ENCODE measurements around the gene ZC3H10.

The ZC3H10 gene

DNA sequence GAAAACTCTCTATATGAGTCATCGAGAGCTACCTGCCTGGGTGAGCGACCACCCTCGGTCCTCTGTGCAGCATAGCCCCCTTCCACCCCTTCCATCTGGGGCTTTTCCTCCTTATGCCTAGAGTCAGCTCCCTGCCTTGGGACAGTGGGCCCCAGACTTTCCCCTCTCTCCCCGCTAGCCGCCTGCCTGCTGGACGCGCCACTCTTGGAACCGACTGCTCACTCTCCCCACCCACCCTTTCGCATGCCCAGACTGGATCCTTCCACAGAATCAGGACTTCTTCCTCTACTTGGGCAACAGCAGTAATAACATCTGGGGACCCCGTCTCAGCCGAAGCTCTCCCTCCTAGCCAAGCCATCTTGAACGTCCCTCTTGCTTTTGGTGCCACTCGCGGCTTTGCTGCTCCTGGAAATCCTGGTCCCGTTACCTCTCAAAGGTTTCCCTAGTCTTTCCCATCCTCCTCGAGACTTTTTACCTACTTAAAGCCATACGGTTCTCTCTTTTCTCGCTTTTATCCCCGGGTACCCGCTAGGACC lies 10.7 kb downstream of the ZC3H10 start:
- peak; percentile 23 for DNase-seq

DNA sequence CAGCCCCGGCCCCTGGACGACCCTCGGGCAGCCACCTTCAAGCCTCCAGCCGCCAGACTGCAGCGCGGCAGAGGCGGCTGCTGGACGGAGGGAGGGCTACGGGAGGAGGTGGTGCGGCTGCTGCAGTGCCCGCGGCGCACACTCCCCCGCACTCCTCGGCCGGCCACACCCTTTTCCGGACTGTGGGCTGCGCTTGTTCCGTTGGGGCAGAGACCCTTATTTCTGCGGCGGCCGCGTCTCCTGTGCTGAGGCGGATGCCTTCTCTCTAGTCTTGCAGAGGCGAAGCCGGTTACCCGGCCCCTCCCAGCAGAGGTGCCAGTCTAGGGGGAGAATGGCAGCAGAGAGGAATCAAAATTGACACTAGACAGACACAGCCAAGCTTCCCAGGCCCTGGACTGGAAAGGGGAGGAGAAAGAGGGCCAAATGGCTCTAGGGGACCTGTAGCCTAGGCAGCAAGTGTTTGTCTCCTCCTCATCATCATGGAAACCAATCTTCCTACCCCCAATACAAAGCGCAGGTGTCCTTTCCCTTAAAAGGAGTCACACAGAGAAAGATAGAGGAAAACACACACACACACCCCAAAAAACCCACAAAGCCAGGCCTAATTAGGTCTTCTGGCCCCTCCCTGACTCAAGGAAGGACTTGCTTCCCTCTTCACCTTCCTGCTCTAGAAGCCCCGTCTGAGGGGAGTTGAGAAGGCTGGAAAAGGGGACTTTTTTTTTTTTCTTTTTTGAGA lies 11.3 kb downstream of the ZC3H10 start:
- peak; percentile 65 for DNase-seq

DNA sequence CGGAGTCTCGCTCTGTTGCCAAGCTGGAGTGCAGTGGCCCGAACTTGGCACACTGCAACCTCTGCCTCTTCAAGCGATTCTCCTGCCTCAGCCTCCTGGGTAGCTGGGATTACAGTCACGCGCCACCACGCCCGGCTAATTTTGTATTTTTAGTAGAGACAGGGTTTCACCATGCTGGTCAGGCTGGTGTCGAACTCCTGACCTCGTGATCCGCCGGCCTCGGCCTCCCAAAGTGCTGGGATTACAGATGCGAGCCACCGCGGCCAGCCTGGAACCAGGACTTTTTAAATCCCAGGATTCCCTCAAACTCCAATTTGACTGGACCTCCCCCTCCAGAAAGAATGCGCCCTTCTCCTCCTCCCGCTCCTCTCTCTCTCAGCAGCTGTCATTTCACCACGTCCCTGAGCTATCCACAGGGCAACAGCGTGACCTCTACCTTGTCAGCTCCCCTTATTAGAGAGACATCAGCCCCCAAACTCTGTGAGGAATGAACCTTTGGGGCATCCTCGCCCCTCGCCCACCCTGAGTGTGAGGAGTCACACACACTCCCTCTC lies 12.0 kb downstream of the ZC3H10 start:
- no peak for DNase-seq

DNA sequence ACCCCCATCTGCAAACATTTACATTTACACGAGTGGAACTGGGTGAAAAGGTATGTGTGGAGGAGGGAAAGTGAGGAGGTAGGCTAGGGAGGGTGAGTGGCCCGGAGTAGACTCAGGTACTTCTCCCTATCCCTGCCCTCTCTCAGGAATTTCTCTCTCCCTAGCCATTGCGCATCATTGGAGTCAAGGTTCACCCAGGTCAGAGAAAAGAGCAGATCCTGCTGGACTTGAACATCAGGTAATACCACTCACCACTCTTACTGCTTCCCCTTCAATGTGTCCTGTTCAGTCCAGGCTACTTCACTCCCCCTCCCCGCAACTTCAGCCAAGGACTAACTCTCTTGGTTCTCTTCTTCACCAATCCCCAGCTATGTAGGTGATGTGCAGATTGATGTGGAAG lies 12.8 kb downstream of the ZC3H10 start:
- no peak for DNase-seq

DNA sequence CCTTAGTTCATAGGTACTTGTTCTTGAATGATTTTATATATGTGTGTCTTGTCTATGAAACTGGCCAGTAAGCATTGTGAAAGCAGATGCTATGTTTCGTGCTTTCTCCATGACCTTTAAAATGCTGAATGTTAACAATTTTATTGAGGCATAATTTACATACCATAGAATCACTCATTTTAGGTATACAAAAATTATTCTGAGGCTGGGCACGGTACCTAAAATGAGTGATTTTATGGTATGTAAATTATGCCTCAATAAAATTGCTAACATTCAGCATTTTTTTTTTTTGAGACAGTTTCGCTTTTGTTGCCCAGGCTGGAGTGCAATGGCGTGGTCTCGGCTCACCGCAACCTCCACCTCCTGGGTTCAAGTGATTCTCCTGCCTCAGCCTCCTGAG lies 16.8 kb downstream of the ZC3H10 start:
- DNase-seq: no peak

DNA sequence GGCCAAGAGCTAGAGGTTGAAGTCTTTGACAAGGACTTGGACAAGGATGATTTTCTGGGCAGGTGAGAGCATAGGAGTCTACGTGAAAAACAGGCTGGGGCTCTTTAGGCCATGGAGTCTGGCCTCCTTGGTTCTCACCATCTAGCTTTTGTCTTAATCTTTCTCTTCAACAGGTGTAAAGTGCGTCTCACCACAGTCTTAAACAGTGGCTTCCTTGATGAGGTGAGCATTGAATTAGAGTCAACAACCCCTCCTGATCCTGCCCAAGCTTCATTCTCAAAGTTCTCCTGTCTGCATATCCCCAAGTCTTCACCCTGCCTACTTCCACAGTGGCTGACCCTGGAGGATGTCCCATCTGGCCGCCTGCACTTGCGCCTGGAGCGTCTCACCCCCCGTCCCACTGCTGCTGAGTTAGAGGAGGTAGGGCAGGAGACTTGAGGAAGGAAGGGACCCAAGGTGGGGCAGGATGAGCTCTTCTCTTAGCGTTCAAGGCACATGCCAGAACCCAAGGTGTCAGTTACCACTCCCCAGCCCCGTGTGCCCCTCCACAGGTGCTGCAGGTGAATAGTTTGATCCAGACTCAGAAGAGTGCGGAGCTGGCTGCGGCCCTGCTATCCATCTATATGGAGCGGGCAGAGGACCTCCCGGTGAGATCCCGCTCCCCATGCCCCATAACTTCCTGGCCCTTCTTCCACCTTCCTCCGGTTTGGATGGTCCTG lies 19.9 kb downstream of the ZC3H10 start:
- DNase-seq: no peak

DNA sequence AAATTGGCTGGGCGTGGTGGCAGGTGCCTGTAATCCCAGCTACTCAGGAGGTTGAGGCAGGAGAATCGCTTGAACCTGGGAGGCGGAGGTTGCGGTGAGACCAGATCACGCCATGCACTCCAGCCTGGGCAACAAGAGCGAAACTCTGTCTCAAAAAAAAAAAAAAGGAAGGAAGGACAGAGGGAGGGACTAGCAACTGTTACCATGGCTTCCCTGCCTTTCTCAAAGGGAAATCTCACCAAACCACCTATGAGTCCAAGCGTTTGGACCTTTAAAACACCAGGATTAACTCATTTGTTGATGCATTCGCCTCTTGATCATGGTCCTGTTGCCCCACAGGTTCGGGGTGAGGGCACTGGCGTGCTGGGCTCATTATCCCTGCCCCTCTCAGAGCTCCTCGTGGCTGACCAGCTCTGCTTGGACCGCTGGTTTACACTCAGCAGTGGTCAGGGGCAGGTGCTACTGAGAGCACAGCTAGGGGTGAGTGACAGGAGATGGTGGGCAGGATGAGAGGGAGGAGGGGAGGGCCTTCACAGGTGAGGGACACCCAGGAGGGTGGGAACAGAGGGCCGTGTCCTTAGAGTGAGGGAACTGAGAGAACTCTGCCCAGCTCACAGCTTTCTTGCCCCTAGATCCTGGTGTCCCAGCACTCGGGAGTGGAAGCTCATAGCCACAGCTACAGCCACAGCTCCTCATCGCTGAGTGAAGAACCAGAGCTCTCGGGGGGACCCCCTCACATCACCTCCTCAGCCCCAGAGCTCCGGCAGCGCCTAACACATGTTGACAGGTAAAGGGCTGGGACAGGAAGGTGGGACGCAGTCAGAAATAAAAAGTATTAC lies 24.1 kb downstream of the ZC3H10 start:
- DNase-seq: no peak

DNA sequence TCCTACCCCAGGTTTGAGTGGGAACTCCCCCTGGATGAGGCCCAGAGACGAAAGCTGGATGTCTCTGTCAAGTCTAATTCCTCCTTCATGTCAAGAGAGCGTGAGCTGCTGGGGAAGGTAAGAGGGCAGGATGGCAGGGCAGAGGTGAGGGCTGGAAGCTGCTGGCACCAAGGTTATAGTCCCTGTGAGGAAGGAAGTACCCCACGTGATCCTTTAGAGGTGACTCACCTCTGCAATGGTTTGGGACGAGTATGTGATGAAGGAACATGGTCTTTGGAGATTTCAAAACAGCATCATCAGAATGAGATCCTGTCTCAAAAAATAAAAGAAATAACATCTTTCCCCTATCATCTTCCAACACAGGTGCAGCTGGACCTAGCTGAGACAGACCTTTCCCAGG lies 25.2 kb downstream of the ZC3H10 start:
- no peak for DNase-seq

DNA sequence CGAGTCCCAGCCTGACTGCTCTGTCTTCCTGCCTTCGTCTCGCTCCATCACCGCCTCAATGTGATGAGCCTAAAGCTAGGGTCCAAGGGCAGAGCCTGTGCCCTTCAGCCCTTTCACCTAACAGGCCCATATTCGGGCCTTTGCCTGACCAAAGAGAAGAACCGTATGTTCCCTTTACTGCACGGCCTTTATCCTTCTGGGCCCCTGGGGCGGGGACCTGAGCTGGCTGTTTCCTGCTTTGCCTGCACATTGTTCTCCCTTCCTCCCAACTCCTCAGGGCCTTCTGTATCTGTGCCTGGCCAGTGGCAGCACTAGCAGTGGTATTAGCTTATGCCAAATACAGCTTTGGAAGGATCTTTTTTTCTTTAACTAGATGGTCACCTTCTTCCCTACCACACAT lies 25.8 kb downstream of the ZC3H10 start:
- DNase-seq: no peak

DNA sequence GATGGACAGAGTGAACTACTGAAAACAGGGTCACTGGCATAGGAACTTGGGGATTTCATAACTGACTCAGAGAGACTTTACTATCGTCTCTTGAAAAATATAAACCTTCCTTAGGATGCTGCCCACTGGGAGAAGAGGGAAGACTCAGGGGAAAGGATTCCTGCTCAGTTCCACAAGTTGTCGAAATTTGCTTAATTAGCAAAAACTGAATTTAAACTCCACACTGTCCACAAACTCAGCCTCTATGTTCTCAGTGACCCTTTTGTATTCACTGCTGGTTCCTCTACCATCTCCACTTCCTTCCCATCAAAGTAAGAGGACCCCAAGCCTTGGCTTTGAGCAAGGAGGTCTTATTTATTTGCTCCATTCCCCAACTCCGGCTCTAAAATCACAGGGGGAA lies 27.2 kb downstream of the ZC3H10 start:
- no peak for DNase-seq

DNA sequence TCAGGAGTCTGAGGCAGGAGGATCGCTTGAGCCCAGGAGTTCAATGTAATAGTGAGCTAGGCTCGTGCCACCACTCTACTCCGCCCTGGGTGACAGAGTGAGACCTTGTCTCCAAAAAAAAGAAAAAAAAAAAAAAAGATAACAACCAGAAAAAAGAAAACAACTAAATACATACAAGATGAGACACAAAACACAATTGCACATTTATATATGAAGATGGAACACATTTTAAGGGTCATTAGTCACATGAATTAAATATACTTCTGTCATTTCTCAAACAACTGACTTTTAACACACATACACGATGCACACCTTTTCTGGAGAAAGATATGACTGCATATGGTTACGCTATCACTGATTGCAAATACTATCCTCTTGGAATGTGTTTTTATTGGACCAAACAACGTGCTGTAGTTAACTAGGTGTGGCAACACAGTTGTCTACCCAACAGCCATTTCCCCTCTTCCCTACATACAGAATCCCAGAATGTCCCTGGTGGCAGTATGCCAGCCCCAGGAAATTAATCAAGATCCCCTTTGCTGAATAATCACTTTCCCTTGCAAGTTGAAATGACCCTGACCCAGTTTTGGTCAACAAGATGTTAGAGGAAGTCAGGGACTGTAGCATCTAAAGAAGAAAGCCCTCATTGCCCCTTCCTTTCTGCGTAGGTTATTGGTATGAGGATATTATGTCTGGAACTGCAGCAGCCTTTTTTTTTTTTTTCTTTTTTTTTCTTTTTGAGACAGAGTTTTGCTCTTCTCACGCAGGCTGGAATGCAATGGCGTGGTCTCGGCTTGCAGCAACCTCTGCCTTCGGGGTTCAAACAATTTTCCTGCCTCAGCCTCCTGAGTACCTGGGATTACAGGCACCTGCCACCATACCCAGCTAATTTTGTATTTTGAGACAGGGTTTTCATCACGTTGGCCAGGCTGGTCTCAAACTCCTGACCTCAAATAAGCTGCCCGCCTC lies 28.7 kb downstream of the ZC3H10 start:
- DNase-seq: no peak

DNA sequence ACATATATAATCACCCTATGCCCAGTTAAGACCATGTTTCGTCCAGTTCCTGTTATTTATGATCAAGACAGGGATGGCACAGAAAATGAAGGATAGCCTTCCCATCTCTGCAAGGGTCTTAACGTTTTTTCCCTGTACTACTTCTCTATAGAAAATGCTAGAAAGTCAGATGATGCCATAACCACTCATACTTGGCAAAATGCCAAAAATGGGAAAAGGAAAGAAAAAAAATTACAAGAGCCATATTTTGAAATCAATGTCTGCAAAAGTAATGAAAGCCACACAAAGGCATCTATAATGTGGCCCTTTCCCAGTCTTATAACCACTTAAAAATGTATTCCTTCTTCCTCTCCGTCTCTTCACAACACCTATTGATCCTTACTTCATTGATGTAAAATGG lies 32.5 kb downstream of the ZC3H10 start:
- DNase-seq: no peak

DNA sequence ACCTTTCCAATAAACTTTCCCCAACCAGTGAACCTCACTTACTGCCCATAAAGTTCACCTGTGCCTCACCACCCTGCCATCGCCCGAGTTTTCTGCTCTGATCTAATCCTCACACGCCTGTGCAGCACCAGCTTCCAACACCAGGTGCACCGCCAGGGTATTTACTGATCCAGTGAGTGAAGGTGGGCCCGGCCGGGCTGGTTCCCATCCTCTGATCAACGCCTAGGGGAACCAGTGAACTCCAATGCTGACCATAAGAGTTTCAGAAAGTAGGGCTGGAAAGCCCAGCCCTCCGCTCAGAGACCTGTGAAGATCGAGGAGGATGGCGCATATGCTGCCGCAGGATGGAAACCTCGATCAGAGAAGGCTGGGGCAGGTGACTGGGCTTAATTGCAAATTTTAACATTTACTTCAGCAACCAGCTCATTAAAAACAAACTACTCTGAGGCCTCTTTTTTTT lies 33.6 kb downstream of the ZC3H10 start:
- DNase-seq: peak; percentile 77

DNA sequence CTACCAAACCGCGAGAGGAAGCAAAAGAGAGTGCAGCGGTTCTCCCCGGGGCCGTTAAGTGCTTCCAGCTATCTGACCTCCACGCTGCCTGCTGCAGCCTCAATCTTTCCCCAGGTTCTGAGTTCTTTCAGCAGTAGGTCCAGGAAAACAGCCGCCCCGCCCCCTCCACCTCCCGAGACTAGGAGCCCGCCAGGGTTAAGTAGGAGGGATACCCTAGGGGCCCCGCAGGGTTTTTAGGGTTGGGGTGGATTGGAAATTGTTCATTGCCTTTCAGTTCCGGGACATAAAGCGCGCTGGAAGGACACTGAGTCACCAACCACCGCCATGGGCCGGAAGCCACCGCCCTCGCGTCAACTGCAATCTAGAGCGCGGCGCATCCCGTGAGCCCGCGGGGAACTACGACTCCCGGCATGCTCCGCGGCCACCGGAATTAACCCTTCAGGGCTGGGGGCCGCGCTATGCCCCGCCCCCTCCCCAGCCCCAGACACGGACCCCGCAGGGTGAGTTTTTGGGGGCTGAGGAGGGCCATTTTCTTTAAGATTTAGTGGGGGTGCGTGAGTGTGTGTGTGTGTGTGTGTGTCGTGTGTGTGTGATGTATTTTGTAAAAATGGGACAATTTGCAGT lies 34.2 kb downstream of the ZC3H10 start, which contains the start of gene MYL6B:
Gene MYL6B, plus strand, starts transcription at position 456 of the 624 bp plus-strand sequence. CDS start 1,332 bp downstream, outside the sequence.
- DNase-seq: peak; percentile 96

DNA sequence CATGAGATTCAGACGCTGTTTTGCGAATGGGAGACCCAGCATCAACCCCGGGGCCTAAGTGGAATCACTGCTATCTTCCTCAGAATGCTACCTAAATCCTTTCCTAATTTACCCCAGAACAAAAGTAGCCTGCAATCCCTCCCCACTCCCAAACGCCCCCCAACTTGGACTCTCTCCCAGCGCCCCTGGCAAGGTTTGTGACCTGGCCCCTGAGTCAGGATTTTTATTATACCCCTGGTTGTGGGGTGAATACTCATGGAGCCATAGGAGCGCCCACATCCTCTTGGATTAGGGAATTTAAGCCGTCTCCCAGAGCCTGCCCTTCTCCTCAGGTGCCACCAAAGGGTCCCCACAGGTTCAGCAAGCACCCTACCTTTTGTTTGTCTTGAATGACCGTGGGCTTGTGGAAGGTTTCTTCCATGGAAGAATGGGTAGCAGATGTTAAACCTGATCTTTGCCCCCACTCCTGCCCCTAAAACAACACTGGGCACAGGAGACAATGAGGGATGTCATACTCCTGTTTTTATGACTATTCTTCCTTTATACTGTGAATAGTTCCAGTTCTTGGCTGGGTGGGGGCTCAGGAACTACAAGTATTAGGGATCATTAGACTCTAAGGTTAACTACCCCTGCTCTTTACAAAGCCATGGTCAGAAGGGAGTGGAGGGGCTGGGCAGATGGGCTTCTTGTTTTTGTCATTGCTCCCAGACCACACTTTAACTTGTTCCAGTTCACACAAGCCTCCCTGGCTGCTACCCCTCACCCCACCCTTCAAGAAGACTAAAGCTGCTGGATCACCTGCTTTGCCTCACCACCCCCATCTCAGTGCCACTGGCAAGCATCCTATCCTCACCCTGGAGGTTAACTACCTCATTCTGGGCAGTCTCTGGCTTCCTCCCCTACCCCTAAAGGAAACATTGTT lies 35.0 kb downstream of the ZC3H10 start:
- DNase-seq: no peak

DNA sequence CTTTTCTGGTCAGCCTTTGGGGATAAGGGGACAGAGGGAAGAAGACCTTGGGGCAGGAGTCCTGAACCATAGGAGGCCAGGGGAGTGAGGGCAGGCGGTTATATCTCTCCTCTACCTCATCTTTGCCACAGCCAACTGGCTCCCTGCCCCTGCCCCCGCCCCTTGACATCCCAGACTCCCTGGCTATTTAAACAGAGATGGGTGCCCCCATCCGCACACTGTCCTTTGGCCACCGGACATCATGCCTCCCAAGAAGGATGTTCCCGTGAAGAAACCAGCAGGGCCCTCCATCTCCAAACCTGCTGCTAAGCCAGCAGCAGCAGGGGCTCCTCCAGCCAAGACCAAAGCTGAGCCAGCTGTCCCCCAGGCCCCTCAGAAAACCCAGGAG lies 35.6 kb downstream of the ZC3H10 start:
- DNase-seq: no peak

DNA sequence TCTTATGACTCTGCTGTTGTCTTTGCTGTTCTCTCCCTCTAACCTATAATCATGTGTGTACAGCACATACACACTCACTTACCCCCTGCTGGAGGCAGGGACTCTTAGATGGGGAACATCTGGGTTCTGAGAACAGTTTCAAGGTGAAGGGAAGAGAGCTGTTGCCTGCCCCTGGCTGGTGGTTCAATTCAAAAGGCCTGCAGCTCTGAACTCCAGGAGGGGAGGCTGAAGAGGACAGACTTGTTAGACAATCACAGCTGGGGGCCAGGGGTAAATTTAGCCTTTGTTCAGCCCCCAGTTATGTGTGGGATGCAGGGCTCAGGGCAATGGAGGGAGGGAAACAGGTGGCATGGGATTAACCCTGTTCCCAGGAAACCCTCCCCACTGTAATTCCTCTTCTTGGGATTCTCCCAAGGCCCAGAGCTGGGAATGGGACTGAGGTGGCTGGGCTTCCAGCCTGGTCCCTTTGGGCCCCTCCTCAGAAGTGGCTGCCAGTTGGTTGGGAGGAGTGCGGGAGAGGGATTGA lies 36.2 kb downstream of the ZC3H10 start:
- no peak for DNase-seq

DNA sequence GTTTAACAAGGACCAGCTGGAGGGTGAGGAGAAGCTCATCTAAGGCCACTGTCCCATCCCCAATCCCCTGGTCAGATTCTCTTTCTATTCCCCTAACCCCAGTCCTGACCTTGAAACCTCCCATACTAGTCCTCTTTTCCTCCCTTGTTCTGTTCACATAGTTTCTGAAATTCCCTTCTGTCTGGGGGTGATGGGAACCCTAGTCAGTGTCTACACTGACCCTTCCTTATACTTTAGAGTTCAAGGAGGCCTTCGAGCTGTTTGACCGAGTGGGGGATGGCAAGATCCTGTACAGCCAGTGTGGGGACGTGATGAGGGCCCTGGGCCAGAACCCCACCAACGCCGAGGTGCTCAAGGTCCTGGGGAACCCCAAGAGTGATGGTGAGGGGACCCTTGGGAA lies 36.8 kb downstream of the ZC3H10 start:
- DNase-seq: no peak

DNA sequence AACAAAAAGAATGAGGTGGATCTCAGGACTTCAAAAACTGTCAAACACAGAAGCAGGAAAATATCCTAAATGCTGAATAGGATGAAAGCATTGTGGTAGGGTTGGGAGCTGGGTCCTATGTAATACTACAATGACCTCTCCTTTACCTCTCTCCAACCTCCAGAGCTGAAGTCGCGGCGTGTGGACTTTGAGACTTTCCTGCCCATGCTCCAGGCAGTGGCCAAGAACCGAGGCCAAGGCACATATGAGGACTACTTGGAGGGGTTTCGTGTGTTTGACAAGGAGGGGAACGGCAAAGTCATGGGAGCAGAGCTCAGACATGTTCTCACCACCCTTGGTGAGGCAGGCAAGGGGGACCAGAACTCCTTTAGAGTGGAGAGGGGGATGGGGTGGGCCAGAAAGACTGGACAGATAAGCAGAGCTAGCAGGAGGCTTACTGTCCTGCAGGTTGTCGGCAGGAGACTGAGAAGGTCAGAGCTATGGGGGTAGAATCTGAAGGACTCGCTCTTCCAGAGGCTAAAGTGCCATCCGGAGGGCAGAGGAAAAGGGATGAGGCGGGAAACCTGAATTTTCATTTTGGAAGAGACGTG lies 37.3 kb downstream of the ZC3H10 start:
- no peak for DNase-seq
